ENCODE data around the gene KCNT2.

Gene KCNT2

GRCh38 chr1:196229546-196229945, 378.7 kb downstream of the KCNT2 start:
- TF ChIP-seq POLR2AphosphoS5 (IDR thresholded peaks at IDR 0.05; ENCODE audit: low read depth, low read length) (no peak), POU2F2 (IDR thresholded peaks at IDR 0.05; ENCODE audit: low read depth, low read length) (no peak), POLR2A (IDR thresholded peaks at IDR 0.05; ENCODE audit: low read depth, low read length) (no peak), PAX5 (IDR thresholded peaks at IDR 0.05; ENCODE audit: insufficient read depth, low read length, severe bottlenecking) (no peak), SPI1 (IDR thresholded peaks at IDR 0.05; ENCODE audit: low read depth, low read length) (no peak), TAF1 (IDR thresholded peaks at IDR 0.05; ENCODE audit: low read depth, low read length) (no peak)
- FAIRE-seq (no peak), DNase-seq (ENCODE audit: insufficient read length, low spot score) (no peak)

GRCh38 chr1:196214866-196215265, 393.4 kb downstream of the KCNT2 start:
- FAIRE-seq (no peak), DNase-seq (ENCODE audit: insufficient read length, low spot score) (no peak)
- no peak for TF ChIP-seq POLR2A (IDR thresholded peaks at IDR 0.05; ENCODE audit: low read depth, low read length)
- TF ChIP-seq PAX5 (IDR thresholded peaks at IDR 0.05; ENCODE audit: insufficient read depth, low read length, severe bottlenecking): no peak
- no peak for TF ChIP-seq SPI1 (IDR thresholded peaks at IDR 0.05; ENCODE audit: low read depth, low read length)
- no peak for TF ChIP-seq TAF1 (IDR thresholded peaks at IDR 0.05; ENCODE audit: low read depth, low read length)
- TF ChIP-seq POLR2AphosphoS5 (IDR thresholded peaks at IDR 0.05; ENCODE audit: low read depth, low read length): no peak
- no peak for TF ChIP-seq POU2F2 (IDR thresholded peaks at IDR 0.05; ENCODE audit: low read depth, low read length)

DNA sequence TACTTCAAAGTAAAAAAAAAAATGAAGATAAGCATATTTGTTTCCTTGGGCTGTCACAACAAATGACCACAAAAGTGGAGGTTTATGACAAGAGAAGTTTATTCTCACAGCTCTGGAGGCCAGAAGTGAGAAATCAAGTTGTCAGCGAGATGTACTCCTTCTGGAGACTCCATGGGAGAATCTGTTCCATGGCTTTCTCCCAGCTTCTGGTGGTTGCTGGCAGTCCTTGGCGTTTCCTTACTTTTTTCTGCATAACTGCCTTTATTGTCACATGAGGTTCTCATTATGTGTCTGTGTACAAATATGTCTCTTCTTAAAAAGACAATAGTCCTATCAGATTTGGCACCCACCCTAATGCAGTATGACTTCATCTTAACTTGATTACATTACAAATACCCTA, 398.3 kb downstream of the KCNT2 start:
- no peak for FAIRE-seq

DNA sequence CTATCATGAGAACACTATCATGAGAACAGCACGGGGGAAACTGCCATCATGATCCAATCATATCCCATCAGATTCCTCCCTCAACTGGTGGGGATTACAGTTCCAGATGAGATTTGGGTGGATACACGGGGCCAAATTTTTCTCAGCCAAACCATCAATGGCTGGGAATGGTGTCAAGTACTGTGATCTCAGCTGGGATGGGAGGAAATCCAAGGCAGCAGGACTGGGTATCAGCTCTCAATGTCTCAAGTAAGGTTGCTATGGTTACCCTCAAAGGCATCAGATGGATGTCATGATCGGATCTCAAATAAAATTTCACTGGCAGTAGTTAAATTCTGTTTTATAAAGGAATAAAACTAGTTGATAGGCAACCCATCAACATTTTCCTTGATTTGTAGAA, 399.0 kb downstream of the KCNT2 start:
- DNase-seq (ENCODE audit: insufficient read length, low spot score): no peak
- TF ChIP-seq POLR2A (IDR thresholded peaks at IDR 0.05; ENCODE audit: low read depth, low read length): no peak
- TF ChIP-seq PAX5 (IDR thresholded peaks at IDR 0.05; ENCODE audit: insufficient read depth, low read length, severe bottlenecking): no peak
- no peak for TF ChIP-seq SPI1 (IDR thresholded peaks at IDR 0.05; ENCODE audit: low read depth, low read length)
- no peak for TF ChIP-seq POLR2AphosphoS5 (IDR thresholded peaks at IDR 0.05; ENCODE audit: low read depth, low read length)
- TF ChIP-seq TAF1 (IDR thresholded peaks at IDR 0.05; ENCODE audit: low read depth, low read length): no peak
- TF ChIP-seq POU2F2 (IDR thresholded peaks at IDR 0.05; ENCODE audit: low read depth, low read length): no peak
- FAIRE-seq: no peak

More for the DNA sequence above, 398.3 kb downstream of the KCNT2 start:
- no peak for DNase-seq (ENCODE audit: insufficient read length, low spot score)
- TF ChIP-seq POLR2A (IDR thresholded peaks at IDR 0.05; ENCODE audit: low read depth, low read length) (no peak), SPI1 (IDR thresholded peaks at IDR 0.05; ENCODE audit: low read depth, low read length) (no peak), POLR2AphosphoS5 (IDR thresholded peaks at IDR 0.05; ENCODE audit: low read depth, low read length) (no peak), POU2F2 (IDR thresholded peaks at IDR 0.05; ENCODE audit: low read depth, low read length) (no peak), TAF1 (IDR thresholded peaks at IDR 0.05; ENCODE audit: low read depth, low read length) (no peak), PAX5 (IDR thresholded peaks at IDR 0.05; ENCODE audit: insufficient read depth, low read length, severe bottlenecking) (no peak)

GRCh38 chr1:196207612-196208217, 400.5 kb downstream of the KCNT2 start:
- no peak for DNase-seq (ENCODE audit: insufficient read length, low spot score)
- FAIRE-seq: no peak
- TF ChIP-seq SPI1 (IDR thresholded peaks at IDR 0.05; ENCODE audit: low read depth, low read length): no peak
- TF ChIP-seq PAX5 (IDR thresholded peaks at IDR 0.05; ENCODE audit: insufficient read depth, low read length, severe bottlenecking): no peak
- no peak for TF ChIP-seq POLR2AphosphoS5 (IDR thresholded peaks at IDR 0.05; ENCODE audit: low read depth, low read length)
- TF ChIP-seq TAF1 (IDR thresholded peaks at IDR 0.05; ENCODE audit: low read depth, low read length): no peak
- no peak for TF ChIP-seq POLR2A (IDR thresholded peaks at IDR 0.05; ENCODE audit: low read depth, low read length)
- no peak for TF ChIP-seq POU2F2 (IDR thresholded peaks at IDR 0.05; ENCODE audit: low read depth, low read length)

DNA sequence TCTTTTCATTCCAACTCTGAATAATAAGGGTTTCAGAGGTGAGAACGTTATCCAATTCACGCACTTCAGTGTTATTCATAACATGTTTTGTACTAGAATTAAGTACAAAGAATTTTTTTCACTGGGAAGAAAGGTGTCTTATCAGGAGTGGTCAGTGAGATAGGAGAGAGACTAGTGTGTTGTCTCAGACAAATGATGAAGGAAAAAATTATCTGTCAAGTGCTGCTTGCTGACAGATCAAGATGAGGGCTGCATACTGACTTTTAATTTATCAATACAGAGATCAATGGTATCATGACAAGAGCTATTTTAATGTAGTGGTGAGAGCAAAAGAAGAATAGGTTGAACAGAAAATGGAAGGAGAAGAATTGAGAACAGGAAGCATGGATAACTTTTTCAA, 402.4 kb downstream of the KCNT2 start:
- no peak for DNase-seq (ENCODE audit: insufficient read length, low spot score)
- no peak for TF ChIP-seq POLR2AphosphoS5 (IDR thresholded peaks at IDR 0.05; ENCODE audit: low read depth, low read length)
- no peak for TF ChIP-seq TAF1 (IDR thresholded peaks at IDR 0.05; ENCODE audit: low read depth, low read length)
- no peak for TF ChIP-seq SPI1 (IDR thresholded peaks at IDR 0.05; ENCODE audit: low read depth, low read length)
- TF ChIP-seq POU2F2 (IDR thresholded peaks at IDR 0.05; ENCODE audit: low read depth, low read length): no peak
- no peak for TF ChIP-seq PAX5 (IDR thresholded peaks at IDR 0.05; ENCODE audit: insufficient read depth, low read length, severe bottlenecking)
- TF ChIP-seq POLR2A (IDR thresholded peaks at IDR 0.05; ENCODE audit: low read depth, low read length): no peak
- no peak for FAIRE-seq

- DNase-seq (ENCODE audit: insufficient read length, low spot score): no peak
- TF ChIP-seq POLR2AphosphoS5 (IDR thresholded peaks at IDR 0.05; ENCODE audit: low read depth, low read length) (no peak), TAF1 (IDR thresholded peaks at IDR 0.05; ENCODE audit: low read depth, low read length) (no peak), PAX5 (IDR thresholded peaks at IDR 0.05; ENCODE audit: insufficient read depth, low read length, severe bottlenecking) (no peak), POU2F2 (IDR thresholded peaks at IDR 0.05; ENCODE audit: low read depth, low read length) (no peak), POLR2A (IDR thresholded peaks at IDR 0.05; ENCODE audit: low read depth, low read length) (no peak), SPI1 (IDR thresholded peaks at IDR 0.05; ENCODE audit: low read depth, low read length) (no peak)
- no peak for FAIRE-seq
Measured at GRCh38 chr1:196196486-196196885, 411.8 kb downstream of the KCNT2 start.

GRCh38 chr1:196193896-196194559, 414.2 kb downstream of the KCNT2 start:
- TF ChIP-seq POU2F2 (IDR thresholded peaks at IDR 0.05; ENCODE audit: low read depth, low read length) (no peak), POLR2AphosphoS5 (IDR thresholded peaks at IDR 0.05; ENCODE audit: low read depth, low read length) (no peak)
- DNase-seq (ENCODE audit: insufficient read length, low spot score): no peak
- FAIRE-seq: no peak

- no peak for FAIRE-seq
- TF ChIP-seq POLR2A (IDR thresholded peaks at IDR 0.05; ENCODE audit: low read depth, low read length) (no peak), PAX5 (IDR thresholded peaks at IDR 0.05; ENCODE audit: insufficient read depth, low read length, severe bottlenecking) (no peak), POLR2AphosphoS5 (IDR thresholded peaks at IDR 0.05; ENCODE audit: low read depth, low read length) (no peak), TAF1 (IDR thresholded peaks at IDR 0.05; ENCODE audit: low read depth, low read length) (no peak), POU2F2 (IDR thresholded peaks at IDR 0.05; ENCODE audit: low read depth, low read length) (no peak), SPI1 (IDR thresholded peaks at IDR 0.05; ENCODE audit: low read depth, low read length) (no peak)
- no peak for DNase-seq (ENCODE audit: insufficient read length, low spot score)
Measured at GRCh38 chr1:196183941-196184340, 424.3 kb downstream of the KCNT2 start.

- TF ChIP-seq PAX5 (IDR thresholded peaks at IDR 0.05; ENCODE audit: insufficient read depth, low read length, severe bottlenecking) (no peak), TAF1 (IDR thresholded peaks at IDR 0.05; ENCODE audit: low read depth, low read length) (no peak), POLR2AphosphoS5 (IDR thresholded peaks at IDR 0.05; ENCODE audit: low read depth, low read length) (no peak), POU2F2 (IDR thresholded peaks at IDR 0.05; ENCODE audit: low read depth, low read length) (no peak), POLR2A (IDR thresholded peaks at IDR 0.05; ENCODE audit: low read depth, low read length) (no peak), SPI1 (IDR thresholded peaks at IDR 0.05; ENCODE audit: low read depth, low read length) (no peak)
- no peak for FAIRE-seq
- no peak for DNase-seq (ENCODE audit: insufficient read length, low spot score)
Measured at GRCh38 chr1:196181594-196181878, 426.7 kb downstream of the KCNT2 start.
